Measurements from ENCODE around the gene VSIG2.
"Not testable (repeated sequence)": the region's sequence is repeated elsewhere in the genome, so short reads cannot be mapped to it uniquely, and the experiment has no call there.

VSIG2 gene

GRCh38 chr11:124779568-124779967 lies 27.5 kb upstream of the VSIG2 start:
- Mint-ChIP-seq H3K27me3 (no peaks in the 10 kb centered on the region), H3K4me3 (no peak overlapping the region), H3K4me1 (peaks cover 19% of the 10 kb centered on the region), H3K36me3 (peaks cover 16% of the 10 kb centered on the region), H3K9me3 (no peaks in the 10 kb centered on the region), H3K27ac (no peak overlapping the region)
- no peak for DNase-seq
- CTCF ChIA-PET: interaction anchor here (1.4 to 1.7 kb wide), 2 partner anchors 33 to 110 kb away, joined by 4 to 5 read pairs; no protein-coding TSS in a partner anchor

GRCh38 chr11:124778281-124778680 lies 26.2 kb upstream of the VSIG2 start:
- Mint-ChIP-seq H3K27ac (no peak overlapping the region), H3K27me3 (no peaks in the 10 kb centered on the region), H3K4me3 (no peak overlapping the region), H3K9me3 (no peaks in the 10 kb centered on the region), H3K36me3 (peaks cover 16% of the 10 kb centered on the region), H3K4me1 (peaks cover 19% of the 10 kb centered on the region)
- CTCF ChIA-PET: interaction anchor here (1.6 to 1.7 kb wide), 3 partner anchors 9 to 32 kb away, joined by 4 to 5 read pairs (median 4); no protein-coding TSS in a partner anchor
- no peak for DNase-seq

- no peak for DNase-seq
- Mint-ChIP-seq H3K27ac (no peak overlapping the region), H3K9me3 (no peaks in the 10 kb centered on the region), H3K36me3 (peaks cover 18% of the 10 kb centered on the region), H3K4me1 (peaks cover 19% of the 10 kb centered on the region), H3K27me3 (no peaks in the 10 kb centered on the region), H3K4me3 (no peak overlapping the region)
- CTCF ChIA-PET: interaction anchor here (0.6 to 1.7 kb wide), 5 partner anchors 8 to 1196 kb away, joined by 3 to 5 read pairs (median 4); no protein-coding TSS in a partner anchor
Measured at GRCh38 chr11:124776865-124777645, 25.0 kb upstream of the VSIG2 start.

GRCh38 chr11:124770959-124771358 lies 18.9 kb upstream of the VSIG2 start:
- not testable (repeated sequence) for DNase-seq, H3K4me1 Mint-ChIP-seq, H3K27ac Mint-ChIP-seq, H3K27me3 Mint-ChIP-seq, H3K9me3 Mint-ChIP-seq, H3K4me3 Mint-ChIP-seq
- CTCF ChIA-PET: interaction anchor here (1.2 to 2.8 kb wide), 2 partner anchors 13 to 91 kb away, joined by 3 to 7 read pairs; no protein-coding TSS in a partner anchor
- H3K36me3 Mint-ChIP-seq: peaks cover 14% of the 10 kb centered on the region

- H3K9me3 Mint-ChIP-seq: no peaks in the 10 kb centered on the region
- H3K36me3 Mint-ChIP-seq: peaks cover 14% of the 10 kb centered on the region
- no peak overlapping the region for H3K27ac Mint-ChIP-seq
- no peaks in the 10 kb centered on the region for H3K4me1 Mint-ChIP-seq
- H3K4me3 Mint-ChIP-seq: no peak overlapping the region
- no peaks in the 10 kb centered on the region for H3K27me3 Mint-ChIP-seq
- no peak for DNase-seq
- CTCF ChIA-PET: interaction anchor here (0.8 to 3.2 kb wide), 6 partner anchors 12 to 101 kb away, joined by 3 to 9 read pairs (median 5); no protein-coding TSS in a partner anchor
Measured at GRCh38 chr11:124769806-124770774, 18.0 kb upstream of the VSIG2 start.

- H3K36me3 Mint-ChIP-seq: peaks cover 14% of the 10 kb centered on the region
- CTCF ChIA-PET: interaction anchor here (1.4 to 3.2 kb wide), 5 partner anchors 9 to 100 kb away, joined by 4 to 9 read pairs (median 6); no protein-coding TSS in a partner anchor
- H3K27me3 Mint-ChIP-seq: no peaks in the 10 kb centered on the region
Measured at GRCh38 chr11:124768914-124769313, 16.9 kb upstream of the VSIG2 start.

GRCh38 chr11:124766156-124766555 lies 14.1 kb upstream of the VSIG2 start:
- Mint-ChIP-seq H3K27me3 (peaks cover 15% of the 10 kb centered on the region), H3K36me3 (peaks cover 12% of the 10 kb centered on the region), H3K4me3 (no peak overlapping the region), H3K9me3 (no peaks in the 10 kb centered on the region), H3K27ac (no peak overlapping the region), H3K4me1 (peaks cover 9% of the 10 kb centered on the region)
- DNase-seq: no peak
- CTCF ChIA-PET: interaction anchor here (1.9 to 8.5 kb wide), 4 partner anchors 21 to 95 kb away, joined by 6 to 95 read pairs (median 53); partner anchors contain the start of genes SIAE and SPA17

More at GRCh38 chr11:124768914-124769313, 16.9 kb upstream of the VSIG2 start:
- DNase-seq: no peak
- H3K4me1 Mint-ChIP-seq: no peaks in the 10 kb centered on the region
- no peak overlapping the region for H3K4me3 Mint-ChIP-seq
- no peaks in the 10 kb centered on the region for H3K9me3 Mint-ChIP-seq
- no peak overlapping the region for H3K27ac Mint-ChIP-seq

GRCh38 chr11:124763156-124763947 lies 11.3 kb upstream of the VSIG2 start:
- Mint-ChIP-seq H3K4me3 (peak overlapping the region; percentile 88), H3K9me3 (no peaks in the 10 kb centered on the region), H3K27me3 (peaks cover 43% of the 10 kb centered on the region), H3K36me3 (peaks cover 6% of the 10 kb centered on the region), H3K27ac (no peak overlapping the region), H3K4me1 (peaks cover 30% of the 10 kb centered on the region)
- CTCF ChIA-PET: interaction anchor here (0.7 to 8.5 kb wide), 26 partner anchors 9 to 347 kb away, joined by 3 to 95 read pairs (median 4); partner anchors contain the start of genes MSANTD2, SIAE, SPA17 and TBRG1
- peak; percentile 91 for DNase-seq

GRCh38 chr11:124762624-124763155 lies 10.6 kb upstream of the VSIG2 start:
- H3K27me3 Mint-ChIP-seq: peaks cover 50% of the 10 kb centered on the region
- H3K27ac Mint-ChIP-seq: no peak overlapping the region
- DNase-seq: no peak

GRCh38 chr11:124762105-124762623 lies 10.1 kb upstream of the VSIG2 start, which contains the start of gene ESAM:
TSS of gene ESAM (minus strand) at chr11:124762290. CDS start at chr11:124762154, 136 bp downstream.
- H3K4me1 Mint-ChIP-seq: peaks cover 38% of the 10 kb centered on the region

More at GRCh38 chr11:124762624-124763155, 10.6 kb upstream of the VSIG2 start:
- H3K9me3 Mint-ChIP-seq: no peaks in the 10 kb centered on the region
- H3K36me3 Mint-ChIP-seq: peaks cover 6% of the 10 kb centered on the region
- H3K4me1 Mint-ChIP-seq: peaks cover 36% of the 10 kb centered on the region
- peak overlapping the region; percentile 88 for H3K4me3 Mint-ChIP-seq
- CTCF ChIA-PET: interaction anchor here (0.7 to 8.5 kb wide), 18 partner anchors 8 to 346 kb away, joined by 3 to 95 read pairs (median 7); partner anchors contain the start of genes MSANTD2, SIAE, SPA17 and TBRG1

GRCh38 chr11:124761301-124762104 lies 9.4 kb upstream of the VSIG2 start:
- Mint-ChIP-seq H3K27me3 (peaks cover 61% of the 10 kb centered on the region), H3K9me3 (no peaks in the 10 kb centered on the region), H3K4me1 (peaks cover 38% of the 10 kb centered on the region), H3K4me3 (peak overlapping the region; percentile 88), H3K36me3 (peaks cover 4% of the 10 kb centered on the region), H3K27ac (no peak overlapping the region)
- no peak for DNase-seq
- CTCF ChIA-PET: interaction anchor here (0.6 to 8.5 kb wide), 8 partner anchors 13 to 117 kb away, joined by 3 to 95 read pairs (median 14); partner anchors contain the start of genes SIAE and SPA17

More at GRCh38 chr11:124762105-124762623, 10.1 kb upstream of the VSIG2 start, which contains the start of gene ESAM:
- Mint-ChIP-seq H3K4me3 (peak within 1 kb of the TSS; percentile 88), H3K27me3 (peaks cover 55% of the 10 kb centered on the region), H3K36me3 (peaks cover 6% of the 10 kb centered on the region), H3K9me3 (no peaks in the 10 kb centered on the region), H3K27ac (no peak within 1 kb of the TSS)
- peak; percentile 83 for DNase-seq
- CTCF ChIA-PET: interaction anchor here (0.7 to 8.5 kb wide), 18 partner anchors 7 to 346 kb away, joined by 3 to 95 read pairs (median 7); partner anchors contain the start of genes MSANTD2, SIAE, SPA17 and TBRG1

All from activated naive CD4-positive, alpha-beta T cell treated with anti-CD3 and anti-CD28 coated beads, Interleukin-2, amount 10 ng/mL, durations not matched to agents 7 days and 5 days (primary cell).